ACC112 (cell line): ENCODE data around the gene TBK1.

Experiments
- H2AFZ ChIP-seq: fragments of 200-600 bp; sonication (generic); one replicate; pipeline ENCODE4 v1.6.0; 2017; ENCODE audit warnings: antibody characterized with exemption, low read length; ENCODE audit not compliant: unreplicated experiment
- H3K27ac ChIP-seq: fragments of 200-600 bp; sonication (generic); 2 replicates; pipeline ENCODE4 v1.5.1; 2014; ENCODE audit warnings: low read depth, mild to moderate bottlenecking, antibody characterized with exemption, low read length, moderate library complexity
- H3K27me3 ChIP-seq: fragments of 200-600 bp; sonication (generic); 2 replicates; pipeline ENCODE4 v1.6.1; 2014; ENCODE audit warnings: mild to moderate bottlenecking, antibody characterized with exemption, low read length, moderate library complexity, mixed read lengths; ENCODE audit not compliant: insufficient read depth
- H3K36me3 ChIP-seq: fragments of 200-600 bp; sonication (generic); 2 replicates; pipeline ENCODE4 v1.6.1; 2016; ENCODE audit warnings: mild to moderate bottlenecking, antibody characterized with exemption, low read length, moderate library complexity, mixed read lengths; ENCODE audit not compliant: insufficient read depth
- H3K4me1 ChIP-seq: fragments of 200-600 bp; sonication (generic); one replicate; pipeline ENCODE4 v1.6.1; 2016; ENCODE audit warnings: low read length, mixed read lengths; ENCODE audit not compliant: insufficient read depth, unreplicated experiment, control insufficient read depth
- H3K4me3 ChIP-seq: fragments of 200-600 bp; sonication (generic); 2 replicates; pipeline ENCODE4 v1.5.1; 2014; ENCODE audit warnings: mild to moderate bottlenecking, low read depth, low read length
- H3K79me2 ChIP-seq: fragments of 200-600 bp; sonication (generic); one replicate; pipeline ENCODE4 v1.6.0; 2016; ENCODE audit warnings: low read length; ENCODE audit not compliant: control insufficient read depth, unreplicated experiment, insufficient read depth

Gene TBK1

GRCh38 chr12:64469455-64470142, 17.7 kb downstream of the TBK1 start:
- no peak overlapping the region for H3K4me3 ChIP-seq
- H3K4me1 ChIP-seq, result no peaks in the 10 kb centered on the region
- no peaks in the 10 kb centered on the region for H3K79me2 ChIP-seq
- H2AFZ ChIP-seq, result no peak overlapping the region
- peaks cover 52% of the 10 kb centered on the region for H3K36me3 ChIP-seq
- H3K27me3 ChIP-seq, result no peaks in the 10 kb centered on the region
- H3K27ac ChIP-seq, result no peak overlapping the region

GRCh38 chr12:64470495-64470894, 18.6 kb downstream of the TBK1 start:
- H3K4me3 ChIP-seq, result no peak overlapping the region
- H3K27ac ChIP-seq, result no peak overlapping the region
- H3K36me3 ChIP-seq, result peaks cover 53% of the 10 kb centered on the region
- no peaks in the 10 kb centered on the region for H3K27me3 ChIP-seq
- no peaks in the 10 kb centered on the region for H3K4me1 ChIP-seq
- no peak overlapping the region for H2AFZ ChIP-seq
- peaks cover 4% of the 10 kb centered on the region for H3K79me2 ChIP-seq

GRCh38 chr12:64473176-64473575, 21.3 kb downstream of the TBK1 start:
- H3K27me3 ChIP-seq, result no peaks in the 10 kb centered on the region
- no peaks in the 10 kb centered on the region for H3K4me1 ChIP-seq
- H3K4me3 ChIP-seq, result no peak overlapping the region
- no peak overlapping the region for H2AFZ ChIP-seq
- peaks cover 50% of the 10 kb centered on the region for H3K36me3 ChIP-seq
- peaks cover 20% of the 10 kb centered on the region for H3K79me2 ChIP-seq
- H3K27ac ChIP-seq, result no peak overlapping the region

GRCh38 chr12:64475518-64475917, 23.6 kb downstream of the TBK1 start:
- Histone ChIP-seq H3K4me3 (no peak overlapping the region), H3K4me1 (peaks cover 20% of the 10 kb centered on the region), H3K79me2 (peaks cover 20% of the 10 kb centered on the region), H2AFZ (no peak overlapping the region), H3K27me3 (no peaks in the 10 kb centered on the region), H3K36me3 (peaks cover 42% of the 10 kb centered on the region), H3K27ac (no peak overlapping the region)

- Histone ChIP-seq H2AFZ (no peak overlapping the region), H3K27me3 (no peaks in the 10 kb centered on the region), H3K27ac (no peak overlapping the region), H3K36me3 (peaks cover 40% of the 10 kb centered on the region), H3K4me3 (no peak overlapping the region), H3K4me1 (peaks cover 20% of the 10 kb centered on the region), H3K79me2 (peaks cover 20% of the 10 kb centered on the region)
These were observed 24.9 kb downstream of the TBK1 start for GRCh38 chr12:64476844-64477243.

GRCh38 chr12:64478661-64479060, 26.7 kb downstream of the TBK1 start:
- Histone ChIP-seq H3K79me2 (peaks cover 20% of the 10 kb centered on the region), H3K27me3 (no peaks in the 10 kb centered on the region), H3K36me3 (peaks cover 39% of the 10 kb centered on the region)

GRCh38 chr12:64480148-64480547, 28.2 kb downstream of the TBK1 start:
- no peak overlapping the region for H3K27ac ChIP-seq
- H3K27me3 ChIP-seq, result no peaks in the 10 kb centered on the region
- H2AFZ ChIP-seq, result no peak overlapping the region
- H3K36me3 ChIP-seq, result peaks cover 24% of the 10 kb centered on the region
- peaks cover 20% of the 10 kb centered on the region for H3K79me2 ChIP-seq
- H3K4me3 ChIP-seq, result no peak overlapping the region
- H3K4me1 ChIP-seq, result peaks cover 20% of the 10 kb centered on the region

More at GRCh38 chr12:64478661-64479060, 26.7 kb downstream of the TBK1 start:
- H2AFZ ChIP-seq, result no peak overlapping the region
- H3K27ac ChIP-seq, result no peak overlapping the region
- no peak overlapping the region for H3K4me3 ChIP-seq
- peaks cover 20% of the 10 kb centered on the region for H3K4me1 ChIP-seq

GRCh38 chr12:64486657-64487056, 34.7 kb downstream of the TBK1 start:
- H3K36me3 ChIP-seq, result peaks cover 26% of the 10 kb centered on the region

GRCh38 chr12:64491718-64492117, 39.8 kb downstream of the TBK1 start:
- Histone ChIP-seq H3K27ac (no peak overlapping the region), H3K27me3 (no peaks in the 10 kb centered on the region), H3K79me2 (no peaks in the 10 kb centered on the region), H2AFZ (no peak overlapping the region), H3K36me3 (peaks cover 26% of the 10 kb centered on the region), H3K4me1 (no peaks in the 10 kb centered on the region), H3K4me3 (no peak overlapping the region)

More at GRCh38 chr12:64486657-64487056, 34.7 kb downstream of the TBK1 start:
- Histone ChIP-seq H3K27me3 (no peaks in the 10 kb centered on the region), H3K79me2 (no peaks in the 10 kb centered on the region), H3K27ac (no peak overlapping the region), H3K4me1 (no peaks in the 10 kb centered on the region), H2AFZ (no peak overlapping the region), H3K4me3 (no peak overlapping the region)

- no peak overlapping the region for H3K27ac ChIP-seq
- no peak overlapping the region for H2AFZ ChIP-seq
- no peak overlapping the region for H3K4me3 ChIP-seq
- no peaks in the 10 kb centered on the region for H3K4me1 ChIP-seq
- H3K27me3 ChIP-seq, result no peaks in the 10 kb centered on the region
- peaks cover 17% of the 10 kb centered on the region for H3K36me3 ChIP-seq
- H3K79me2 ChIP-seq, result no peaks in the 10 kb centered on the region
These were observed 41.6 kb downstream of the TBK1 start for GRCh38 chr12:64493513-64493912.

- Histone ChIP-seq H3K27ac (no peak overlapping the region), H3K4me3 (no peak overlapping the region), H3K4me1 (no peaks in the 10 kb centered on the region), H3K27me3 (no peaks in the 10 kb centered on the region), H3K79me2 (no peaks in the 10 kb centered on the region), H3K36me3 (peaks cover 17% of the 10 kb centered on the region), H2AFZ (no peak overlapping the region)
These were observed 43.2 kb downstream of the TBK1 start for GRCh38 chr12:64494998-64495729.
